HepG2 (cell line): ENCODE data around the gene UBE2H. TPM values are rescaled to one million over a fixed set of nuclear protein-coding genes. Genes with fewer than 3 reads are reported as not detected.
A peak's percentile ranks its signal among the peaks of the same experiment; 100 is the strongest.

Experiments
- AGO1 ChIP-seq: fragments of 200-400 bp; formaldehyde crosslinking; IDR thresholded peaks from 2 replicates; pipeline ENCODE4 v1.6.1; 2017; ENCODE audit warnings: mild to moderate bottlenecking, low read depth, low read length, moderate library complexity; ENCODE audit not compliant: poor library complexity, severe bottlenecking
- ATF3 ChIP-seq: sonication (generic); formaldehyde crosslinking; IDR thresholded peaks from 2 replicates; pipeline ENCODE4 v1.4.0; 2020; ENCODE audit warnings: missing genetic modification reagents
- FOXK2 ChIP-seq: fragments of 450-650 bp; IDR thresholded peaks from 2 replicates; pipeline ENCODE4 v1.6.1; 2016
- HNRNPH1 ChIP-seq: fragments of 200-400 bp; formaldehyde crosslinking; optimal IDR thresholded peaks from 2 replicates; pipeline ENCODE3; 2017; ENCODE audit warnings: mild to moderate bottlenecking, low read depth, low read length
- ISX ChIP-seq: sonication (generic); formaldehyde crosslinking; conservative IDR thresholded peaks from 2 replicates; pipeline ENCODE4 v1.5.0; 2020; ENCODE audit warnings: missing genetic modification reagents
- KAT2B ChIP-seq: fragments of 150-350 bp; IDR thresholded peaks from 2 replicates; pipeline ENCODE4 v1.6.1; 2014; ENCODE audit warnings: low read depth, low read length, borderline replicate concordance
- MAZ ChIP-seq, 2 experiments: sonication (generic) in 1 of 2; formaldehyde crosslinking in 1 of 2; IDR thresholded peaks; 2 replicates each; pipeline versions ENCODE4 v1.5.0 to v1.6.1; 2012 to 2020; ENCODE audit warnings: low read depth in 2 of 2, mild to moderate bottlenecking in 2 of 2, borderline replicate concordance in 1 of 2, improper control_type of control experiment in 1 of 2, low read length in 1 of 2, missing genetic modification reagents in 1 of 2, moderate library complexity in 1 of 2
- MED8 ChIP-seq: sonication (generic); formaldehyde crosslinking; IDR thresholded peaks from 2 replicates; pipeline ENCODE4 v1.8.1; 2023; ENCODE audit warnings: mild to moderate bottlenecking, missing genetic modification reagents; ENCODE audit not compliant: insufficient replicate concordance
- RARA ChIP-seq: IDR thresholded peaks from 2 replicates; pipeline ENCODE4 v1.6.1; 2016; ENCODE audit warnings: missing genetic modification reagents, missing compliant biosample characterization
- RFX1 ChIP-seq: fragments of 450-650 bp; IDR thresholded peaks from 2 replicates; pipeline ENCODE4 v1.6.1; 2017
- SOX13 ChIP-seq, 3 experiments: fragments of 450-650 bp in 1 of 3; sonication (generic) in 1 of 3; formaldehyde crosslinking in 1 of 3; IDR thresholded peaks in 2 of 3; conservative IDR thresholded peaks in 1 of 3; 2 replicates each; pipeline versions ENCODE4 v1.5.0 to v1.6.1; 2016 to 2020; ENCODE audit warnings: antibody characterized with exemption in 1 of 3, mild to moderate bottlenecking in 1 of 3, missing compliant biosample characterization in 1 of 3, missing genetic modification reagents in 1 of 3, moderate library complexity in 1 of 3
- TAF1 ChIP-seq: sonication (generic); formaldehyde crosslinking; IDR thresholded peaks from 2 replicates; pipeline ENCODE4 v1.4.0; 2020; ENCODE audit warnings: missing genetic modification reagents
- YY1 ChIP-seq: IDR thresholded peaks from 2 replicates; pipeline ENCODE4 v1.6.1; 2011; ENCODE audit warnings: low read length, low read depth, moderate library complexity, mild to moderate bottlenecking; ENCODE audit not compliant: insufficient read depth, insufficient replicate concordance
- ZBTB10 ChIP-seq: sonication (generic); formaldehyde crosslinking; IDR thresholded peaks from 2 replicates; pipeline ENCODE4 v1.4.0; 2020; ENCODE audit warnings: missing genetic modification reagents, borderline replicate concordance
- ZBTB34 ChIP-seq: sonication (generic); formaldehyde crosslinking; IDR thresholded peaks from 2 replicates; pipeline ENCODE4 v1.8.0; 2022; ENCODE audit warnings: mild to moderate bottlenecking, missing genetic modification reagents
- ZKSCAN8 ChIP-seq: IDR thresholded peaks from 2 replicates; pipeline ENCODE4 v1.6.1; 2016; ENCODE audit warnings: borderline replicate concordance, missing genetic modification reagents, missing compliant biosample characterization
- ZNF501 ChIP-seq: sonication (generic); formaldehyde crosslinking; IDR thresholded peaks from 2 replicates; pipeline ENCODE4 v1.5.1; 2020; ENCODE audit warnings: mild to moderate bottlenecking, moderate library complexity, missing genetic modification reagents
- ZNF512 ChIP-seq: sonication (generic); formaldehyde crosslinking; IDR thresholded peaks from 2 replicates; pipeline ENCODE4 v1.4.0; 2020; ENCODE audit warnings: mild to moderate bottlenecking, missing genetic modification reagents
- polyA plus RNA-seq, 8 experiments: library from polyadenylated mRNA; depleted of rRNA in 3 of 8; stranded (reverse) in 7 of 8; unstranded in 1 of 8; fragments of >200 nt; fragmentation: Illumina TruSeq in 4 of 8; extraction: Trizol in 4 of 8; gene quantifications; 2 replicates each; pipeline versions ENCODE4 v1.2.1 to v1.2.3, GENCODE V29; 2011 to 2016; ENCODE audit warnings: low read depth in 4 of 8, missing spikeins in 1 of 8, mixed read lengths in 1 of 8; ENCODE audit not compliant: insufficient read depth in 1 of 8
- total RNA-seq, 5 experiments: library from RNA; depleted of rRNA; stranded (reverse); fragments of >200 nt; fragmentation: Illumina TruSeq; extraction: Trizol; gene quantifications; 2 replicates each; pipeline ENCODE4 v1.2.3, GENCODE V29; 2016; ENCODE audit warnings: low read depth in 1 of 5
- TF ChIP-seq, protein P1 (sequence below): sonication (generic); formaldehyde crosslinking; IDR thresholded peaks from 2 replicates; pipeline ENCODE4 v1.8.1; 2023; ENCODE audit warnings: missing genetic modification reagents, mild to moderate bottlenecking, borderline replicate concordance
- TF ChIP-seq, protein P2 (sequence below): sonication (generic); formaldehyde crosslinking; conservative IDR thresholded peaks from 2 replicates; pipeline ENCODE4 v1.4.0; 2020; ENCODE audit warnings: missing genetic modification reagents

UBE2H gene
- total and polyA plus RNA-seq, 2 of the 13 experiments (the other 11 are each of a cell fraction or from before 2014, with no cell fraction given): 15.5 to 40.1 TPM

DNA sequence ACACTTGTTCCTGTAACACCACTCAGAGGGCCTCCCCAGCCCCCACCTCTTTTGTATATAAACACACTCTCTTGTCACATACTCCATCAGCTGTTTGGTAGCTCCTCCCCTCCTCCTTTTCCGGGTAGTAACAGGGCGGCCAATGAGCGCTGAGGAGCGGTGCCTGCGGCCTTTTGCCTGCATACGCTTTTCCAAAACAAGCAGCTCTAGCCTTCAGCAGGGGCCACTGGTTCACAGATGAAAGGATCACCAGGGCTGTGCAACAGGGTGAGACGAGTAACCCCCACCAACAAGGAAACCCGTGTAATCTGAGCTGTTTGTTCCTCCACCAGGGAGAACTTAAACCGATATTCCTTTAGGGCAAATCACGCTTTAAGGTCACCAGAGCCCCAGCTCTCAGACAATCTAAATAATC lies 3.9 kb downstream of the UBE2H start (continued):
- TF ChIP-seq MAZ (IDR thresholded peaks at IDR 0.05; ENCODE audit: borderline replicate concordance, low read depth, low read length) (peak; percentile 60), MAZ (CRISPR knock-in tag; IDR thresholded peaks at IDR 0.05; ENCODE audit: low read depth) (peak; percentile 84), MED8 (CRISPR knock-in tag) (no peak), ZNF501 (CRISPR knock-in tag) (peak; percentile 90), ISX (CRISPR knock-in tag) (no peak), ZBTB34 (CRISPR knock-in tag) (peak; percentile 88), YY1 (no peak), KAT2B (no peak), TAF1 (CRISPR knock-in tag) (peak; percentile 42; the same call in 1 of the 2 replicates), RARA (CRISPR knock-in tag) (peak; percentile 91), FOXK2 (peak; percentile 94), ZKSCAN8 (no peak), SOX13 (IDR thresholded peaks at IDR 0.05) (no peak), SOX13 (CRISPR knock-in tag; conservative IDR thresholded peaks at IDR 0.05 in 1 of 2, IDR thresholded peaks at IDR 0.05 in 1 of 2) (peak in 1 of 2 experiments; percentile 46; a peak in 1 of 4 replicates), ZNF512 (CRISPR knock-in tag) (no peak), HNRNPH1 (no peak), ATF3 (CRISPR knock-in tag) (no peak), RFX1 (no peak), AGO1 (no peak), ZBTB10 (CRISPR knock-in tag) (no peak; the same call in 1 of the 2 replicates)
- TF ChIP-seq, protein P1, sequence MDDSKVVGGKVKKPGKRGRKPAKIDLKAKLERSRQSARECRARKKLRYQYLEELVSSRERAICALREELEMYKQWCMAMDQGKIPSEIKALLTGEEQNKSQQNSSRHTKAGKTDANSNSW (CRISPR knock-in tag): no peak
- TF ChIP-seq, protein P2, sequence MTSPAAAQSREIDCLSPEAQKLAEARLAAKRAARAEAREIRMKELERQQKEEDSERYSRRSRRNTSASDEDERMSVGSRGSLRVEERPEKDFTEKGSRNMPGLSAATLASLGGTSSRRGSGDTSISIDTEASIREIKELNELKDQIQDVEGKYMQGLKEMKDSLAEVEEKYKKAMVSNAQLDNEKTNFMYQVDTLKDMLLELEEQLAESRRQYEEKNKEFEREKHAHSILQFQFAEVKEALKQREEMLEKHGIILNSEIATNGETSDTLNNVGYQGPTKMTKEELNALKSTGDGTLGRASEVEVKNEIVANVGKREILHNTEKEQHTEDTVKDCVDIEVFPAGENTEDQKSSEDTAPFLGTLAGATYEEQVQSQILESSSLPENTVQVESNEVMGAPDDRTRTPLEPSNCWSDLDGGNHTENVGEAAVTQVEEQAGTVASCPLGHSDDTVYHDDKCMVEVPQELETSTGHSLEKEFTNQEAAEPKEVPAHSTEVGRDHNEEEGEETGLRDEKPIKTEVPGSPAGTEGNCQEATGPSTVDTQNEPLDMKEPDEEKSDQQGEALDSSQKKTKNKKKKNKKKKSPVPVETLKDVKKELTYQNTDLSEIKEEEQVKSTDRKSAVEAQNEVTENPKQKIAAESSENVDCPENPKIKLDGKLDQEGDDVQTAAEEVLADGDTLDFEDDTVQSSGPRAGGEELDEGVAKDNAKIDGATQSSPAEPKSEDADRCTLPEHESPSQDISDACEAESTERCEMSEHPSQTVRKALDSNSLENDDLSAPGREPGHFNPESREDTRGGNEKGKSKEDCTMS (CRISPR knock-in tag): no peak
